GM21367 (cell line): Measurements from ENCODE around the gene ARHGEF28.

Experiments
- ATAC-seq: cut with Tn5 transposase; IDR thresholded peaks from one replicate; pipeline ENCODE4 v1.9.1; 2021; ENCODE audit not compliant: unreplicated experiment

Gene ARHGEF28

DNA sequence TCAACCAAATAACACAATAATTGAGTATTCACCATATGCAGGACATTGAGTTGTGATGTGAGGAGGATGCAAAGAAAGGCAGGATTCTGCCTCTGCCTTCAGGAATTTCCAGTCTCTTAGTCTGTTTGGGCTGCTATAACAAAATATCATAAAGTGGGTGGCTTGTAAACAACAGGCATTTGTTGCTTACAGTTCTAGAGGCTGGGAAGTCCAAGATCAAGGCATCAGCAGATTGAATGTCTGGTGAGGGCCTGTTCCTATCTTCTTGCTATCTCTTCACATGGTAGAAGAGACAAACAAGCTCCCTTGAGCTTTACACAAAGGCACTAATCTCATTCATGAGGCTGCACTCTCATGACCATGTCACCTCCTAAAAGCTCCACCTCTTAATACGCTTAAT is 360.7 kb downstream of the ARHGEF28 start:
- ATAC-seq, result no peak

DNA sequence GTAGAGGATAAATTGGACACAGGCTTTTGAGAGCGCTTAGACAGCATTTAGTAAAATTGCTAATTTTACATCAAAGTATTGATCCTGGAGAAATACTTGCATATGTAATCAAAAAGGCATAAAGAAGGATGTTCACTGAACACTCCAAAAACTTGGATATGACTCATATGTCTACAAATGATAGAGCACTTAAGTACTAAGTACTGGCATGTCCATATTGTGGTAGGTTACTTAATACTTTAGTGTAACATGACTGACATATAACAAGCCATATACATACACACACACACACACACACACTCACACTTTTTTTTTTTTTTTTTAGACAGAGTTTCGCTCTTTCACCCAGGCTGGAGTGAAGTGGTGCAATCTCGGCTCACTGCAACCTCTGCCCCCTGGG is 361.9 kb downstream of the ARHGEF28 start:
- ATAC-seq, result no peak

DNA sequence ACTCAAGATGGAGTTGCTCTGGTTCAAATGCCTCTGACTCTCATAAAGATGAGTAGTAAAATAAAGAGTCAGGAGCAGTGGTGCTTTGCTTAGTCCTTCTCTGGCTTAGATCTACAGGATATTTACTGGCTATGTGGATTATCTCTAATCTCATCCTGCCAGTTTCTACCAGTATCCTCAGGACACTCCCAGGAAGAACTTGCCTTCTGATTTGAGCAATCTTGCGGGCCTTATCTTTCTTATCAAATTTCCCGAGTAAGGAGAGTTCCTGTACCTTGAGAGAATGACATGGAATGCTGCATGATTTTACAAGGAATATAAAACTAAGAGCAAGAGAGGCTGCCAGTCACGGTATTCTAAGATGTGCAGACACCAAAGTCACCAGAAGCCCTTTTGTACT is 364.0 kb downstream of the ARHGEF28 start:
- ATAC-seq, result no peak
